Activated CD8-positive, alpha-beta memory T cell treated with anti-CD3 and anti-CD28 coated beads for 48 hours (primary cell): Measurements from ENCODE around the gene RASA3.
A peak's percentile ranks its signal among the peaks of the same experiment; 100 is the strongest.
"Not testable (repeated sequence)": the region's sequence is repeated elsewhere in the genome, so short reads cannot be mapped to it uniquely, and the experiment has no call there.

ENCODE experiments used
- DNase-seq, 3 experiments: peaks; one replicate each; pipeline ENCODE4 v3.0.0-alpha.2; 2020; ENCODE audit warnings: low read depth in 2 of 3, low spot score in 2 of 3

The RASA3 gene

GRCh38 chr13:114132419-114133121, at the start of gene RASA3:
Gene RASA3 (minus strand): TSS chr13:114132623. CDS start chr13:114132489, 134 bp downstream.
- peak in 1 of 3 experiments; percentile 57 for DNase-seq

- DNase-seq: no peak
These were observed 46.8 kb upstream of the RASA3 start, which contains the start of gene CFAP97D2 for GRCh38 chr13:114179087-114179658. Gene CFAP97D2 (plus strand): TSS chr13:114179257. CDS start chr13:114179331, 74 bp downstream.

GRCh38 chr13:114177245-114178010, 45.0 kb upstream of the RASA3 start:
- DNase-seq: no peak

GRCh38 chr13:114176359-114176902, 44.0 kb upstream of the RASA3 start:
- DNase-seq: not testable (repeated sequence)

GRCh38 chr13:114174529-114174961, 42.1 kb upstream of the RASA3 start:
- no peak for DNase-seq

GRCh38 chr13:114173745-114174144, 41.3 kb upstream of the RASA3 start:
- no peak for DNase-seq

GRCh38 chr13:114173272-114173671, 40.8 kb upstream of the RASA3 start:
- DNase-seq: no peak

GRCh38 chr13:114167885-114168284, 35.5 kb upstream of the RASA3 start:
- DNase-seq: no peak

GRCh38 chr13:114167426-114167825, 35.0 kb upstream of the RASA3 start:
- DNase-seq: no peak

- no peak for DNase-seq
These were observed 34.1 kb upstream of the RASA3 start for GRCh38 chr13:114166381-114167131.

- no peak for DNase-seq
These were observed 32.4 kb upstream of the RASA3 start for GRCh38 chr13:114164681-114165429.

- DNase-seq: no peak
These were observed 31.6 kb upstream of the RASA3 start for GRCh38 chr13:114164053-114164452.

- DNase-seq: no peak
These were observed 30.1 kb upstream of the RASA3 start for GRCh38 chr13:114162533-114162922.

GRCh38 chr13:114161644-114162532, 29.5 kb upstream of the RASA3 start:
- no peak for DNase-seq

GRCh38 chr13:114161028-114161556, 28.7 kb upstream of the RASA3 start:
- DNase-seq: no peak

GRCh38 chr13:114158869-114159666, 26.6 kb upstream of the RASA3 start:
- not testable (repeated sequence) for DNase-seq

GRCh38 chr13:114157869-114158495, 25.6 kb upstream of the RASA3 start:
- no peak for DNase-seq
